Mucosa of descending colon (tissue), 3 donors: Measurements from ENCODE around the gene CEP295NL. TPM values are rescaled to one million over a fixed set of nuclear protein-coding genes. Genes with fewer than 3 reads are reported as not detected.
A peak's percentile ranks its signal among the peaks of the same experiment; 100 is the strongest.

ENCODE experiments used
- ATAC-seq: fragments of 200-7000 bp; cut with Tn5 transposase; one replicate; pipeline ENCODE4 v1.9.1; 2020; ENCODE audit warnings: mild to moderate bottlenecking, moderate library complexity
- DNase-seq, 3 donors: peaks; one replicate each; pipeline ENCODE4 v3.0.0-alpha.2; 2020
- H3K36me3 ChIP-seq: fragments of 200-600 bp; one replicate; pipeline ENCODE4 v1.8.0; 2021; ENCODE audit warnings: low read depth, mild to moderate bottlenecking
- H3K4me1 ChIP-seq: fragments of 200-600 bp; one replicate; pipeline ENCODE4 v1.8.0; 2021; ENCODE audit warnings: low read depth, mild to moderate bottlenecking
- H3K4me3 ChIP-seq: fragments of 200-600 bp; one replicate; pipeline ENCODE4 v1.8.0; 2021; ENCODE audit warnings: mild to moderate bottlenecking
- H3K9me3 ChIP-seq: fragments of 200-600 bp; one replicate; pipeline ENCODE4 v1.8.0; 2021; ENCODE audit warnings: mild to moderate bottlenecking
- CTCF ChIP-seq: fragments of 200-600 bp; IDR thresholded peaks from one replicate; pipeline ENCODE4 v1.8.0; 2022; ENCODE audit warnings: antibody characterized with exemption, mild to moderate bottlenecking
- intact Hi-C, 2 donors: fragments of 100-400 bp; cut with DNase I in 1 of 2; cut with micrococcal nuclease in 1 of 2; formaldehyde crosslinking; loops; one replicate each; pipeline versions ENCODE4 v1.11.0 to v1.11.1; 2022; cut with DNase I, micrococcal nuclease
- total RNA-seq, 3 donors: library from RNA; stranded (reverse); fragmentation: NEBNext Ultra II Directional in 2 of 3; extraction: Animal tissue kit (Norgen Biotek cat#: 25700) in 2 of 3; gene quantifications; one replicate each; pipeline versions ENCODE4 v1.2.1 to v1.2.4, GENCODE V29; 2021 to 2023
- donor health status: DM: no; HTN: no; CAD: no; lungs with moderate emphysema.
- donor health status: DM: no; HTN: no; CAD: no.
- donor health status: DM: no; HTN: yes; CAD: no.

Gene CEP295NL
- total RNA-seq, 3 donors from 2014 or later = 1.4 to 2.5 (median 2.0) TPM

GRCh38 chr17:78940258-78940657, 37.3 kb upstream of the CEP295NL start:
- H3K4me1 ChIP-seq = peaks cover 4% of the 10 kb centered on the region
- DNase-seq (no peak), ATAC-seq (no peak)
- no peaks in the 10 kb centered on the region for H3K9me3 ChIP-seq
- no peak for TF ChIP-seq CTCF
- intact Hi-C loops = no loop called here
- no peak overlapping the region for H3K4me3 ChIP-seq
- no peaks in the 10 kb centered on the region for H3K36me3 ChIP-seq

GRCh38 chr17:78939615-78940014, 36.6 kb upstream of the CEP295NL start:
- Histone ChIP-seq H3K9me3 (no peaks in the 10 kb centered on the region), H3K4me3 (no peak overlapping the region), H3K4me1 (peaks cover 8% of the 10 kb centered on the region), H3K36me3 (no peaks in the 10 kb centered on the region)
- ATAC-seq (no peak), DNase-seq (no peak)
- TF ChIP-seq CTCF = no peak
- intact Hi-C loops = no loop called here

GRCh38 chr17:78937561-78937960, 34.6 kb upstream of the CEP295NL start:
- no peak for DNase-seq
- Histone ChIP-seq H3K4me3 (no peak overlapping the region), H3K9me3 (no peaks in the 10 kb centered on the region), H3K36me3 (no peaks in the 10 kb centered on the region), H3K4me1 (peaks cover 14% of the 10 kb centered on the region)
- TF ChIP-seq CTCF = no peak
- ATAC-seq = no peak
- intact Hi-C loops = no loop called here

- TF ChIP-seq CTCF = no peak
- Histone ChIP-seq H3K4me1 (peaks cover 14% of the 10 kb centered on the region), H3K36me3 (no peaks in the 10 kb centered on the region), H3K4me3 (no peak overlapping the region), H3K9me3 (no peaks in the 10 kb centered on the region)
- DNase-seq (peak in 1 of 3 donors; percentile 50), ATAC-seq (peak; percentile 31)
- intact Hi-C loops = no loop called here
These were observed 32.7 kb upstream of the CEP295NL start for GRCh38 chr17:78935419-78936323.

GRCh38 chr17:78934681-78935418, 31.8 kb upstream of the CEP295NL start:
- no peak overlapping the region for H3K4me3 ChIP-seq
- H3K9me3 ChIP-seq = no peaks in the 10 kb centered on the region
- ATAC-seq (no peak), DNase-seq (no peak)
- intact Hi-C loops = no loop called here
- no peak for TF ChIP-seq CTCF
- H3K36me3 ChIP-seq = no peaks in the 10 kb centered on the region
- peaks cover 14% of the 10 kb centered on the region for H3K4me1 ChIP-seq
